GM12801 (cell line): ENCODE measurements around the gene IDH3A.

Source experiments
- CTCF ChIP-seq: IDR thresholded peaks from one replicate; pipeline ENCODE4 v1.5.1; 2011; ENCODE audit warnings: control low read depth; ENCODE audit not compliant: insufficient read length; ENCODE audit errors: extremely low read depth

Gene IDH3A

GRCh38 chr15:78110916-78111475, 38.2 kb upstream of the IDH3A start:
- no peak for TF ChIP-seq CTCF

- no peak for TF ChIP-seq CTCF
Measured at GRCh38 chr15:78111788-78112187, 37.4 kb upstream of the IDH3A start.

GRCh38 chr15:78112551-78112950, 36.6 kb upstream of the IDH3A start:
- no peak for TF ChIP-seq CTCF

DNA sequence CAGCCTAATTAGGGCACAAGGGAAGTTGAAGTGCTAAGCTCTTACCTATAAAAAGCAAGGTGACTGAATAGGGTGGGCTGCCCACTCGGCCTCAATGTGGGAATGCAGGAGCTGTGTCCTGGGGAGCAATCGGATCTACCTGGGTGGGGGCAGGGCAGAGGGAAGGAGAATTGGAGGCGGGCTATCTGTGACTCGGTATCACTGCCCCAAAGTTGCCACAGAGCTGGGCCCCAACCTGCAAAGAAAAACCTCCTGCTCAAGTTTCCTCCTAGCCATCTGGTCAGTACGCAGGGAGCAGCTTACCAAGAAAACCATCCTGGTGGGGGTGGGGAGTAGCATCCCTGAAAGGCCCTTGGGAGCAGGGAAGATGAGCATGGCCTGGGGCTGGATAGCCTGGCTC, 28.6 kb upstream of the IDH3A start:
- no peak for TF ChIP-seq CTCF

- TF ChIP-seq CTCF, result no peak
Measured at GRCh38 chr15:78125267-78125666, 23.9 kb upstream of the IDH3A start.

- no peak for TF ChIP-seq CTCF
Measured at GRCh38 chr15:78127882-78128281, 21.3 kb upstream of the IDH3A start.

DNA sequence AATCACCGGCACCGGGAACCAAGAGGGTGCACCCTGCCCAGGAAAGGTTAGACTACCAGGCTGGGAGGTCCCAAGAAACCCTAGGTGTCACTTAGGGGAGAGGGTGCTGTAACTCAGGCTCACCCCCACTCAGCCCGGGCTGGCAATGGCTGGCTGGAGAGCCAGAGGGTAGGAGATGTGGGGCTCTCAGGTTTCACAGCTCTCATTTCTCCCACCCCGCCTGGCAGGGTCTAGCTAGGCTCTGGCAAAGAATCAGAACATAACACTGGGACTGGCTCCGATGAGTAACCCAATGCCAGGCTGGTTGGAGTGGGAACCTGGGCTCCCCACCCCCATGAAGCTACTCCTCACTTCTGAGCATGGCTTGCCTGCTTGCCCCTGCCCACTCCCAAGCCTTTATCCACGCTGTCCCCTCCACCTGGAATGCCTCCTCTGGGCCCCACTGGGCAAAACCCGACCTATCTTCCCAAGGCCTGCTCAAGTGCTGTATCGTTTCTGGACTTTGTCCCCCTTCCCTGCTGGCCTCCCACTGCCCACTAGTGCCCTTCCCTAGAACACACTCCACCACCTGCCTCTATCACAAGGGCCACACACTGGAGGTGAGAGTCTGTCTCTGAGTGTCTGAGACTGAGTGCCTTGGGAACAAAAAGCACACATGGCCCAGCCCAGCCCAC, 19.9 kb upstream of the IDH3A start:
- TF ChIP-seq CTCF, result no peak
